Measurements from ENCODE around the gene FZD2.

Gene FZD2

GRCh38 chr17:44547625-44548267 is 9.5 kb upstream of the FZD2 start:
- TF ChIP-seq, protein P1, sequence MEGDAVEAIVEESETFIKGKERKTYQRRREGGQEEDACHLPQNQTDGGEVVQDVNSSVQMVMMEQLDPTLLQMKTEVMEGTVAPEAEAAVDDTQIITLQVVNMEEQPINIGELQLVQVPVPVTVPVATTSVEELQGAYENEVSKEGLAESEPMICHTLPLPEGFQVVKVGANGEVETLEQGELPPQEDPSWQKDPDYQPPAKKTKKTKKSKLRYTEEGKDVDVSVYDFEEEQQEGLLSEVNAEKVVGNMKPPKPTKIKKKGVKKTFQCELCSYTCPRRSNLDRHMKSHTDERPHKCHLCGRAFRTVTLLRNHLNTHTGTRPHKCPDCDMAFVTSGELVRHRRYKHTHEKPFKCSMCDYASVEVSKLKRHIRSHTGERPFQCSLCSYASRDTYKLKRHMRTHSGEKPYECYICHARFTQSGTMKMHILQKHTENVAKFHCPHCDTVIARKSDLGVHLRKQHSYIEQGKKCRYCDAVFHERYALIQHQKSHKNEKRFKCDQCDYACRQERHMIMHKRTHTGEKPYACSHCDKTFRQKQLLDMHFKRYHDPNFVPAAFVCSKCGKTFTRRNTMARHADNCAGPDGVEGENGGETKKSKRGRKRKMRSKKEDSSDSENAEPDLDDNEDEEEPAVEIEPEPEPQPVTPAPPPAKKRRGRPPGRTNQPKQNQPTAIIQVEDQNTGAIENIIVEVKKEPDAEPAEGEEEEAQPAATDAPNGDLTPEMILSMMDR (conservative IDR thresholded peaks at IDR 0.05; ENCODE audit: low read depth, low read length): no peak
- peak; percentile 62 for DNase-seq (ENCODE audit: low read depth)
- H3K4me3 ChIP-seq (ENCODE audit: low read depth, low read length): no peak overlapping the region

GRCh38 chr17:44548376-44549230 is 8.7 kb upstream of the FZD2 start:
- TF ChIP-seq, protein P1 (conservative IDR thresholded peaks at IDR 0.05; ENCODE audit: low read depth, low read length): no peak
- H3K4me3 ChIP-seq (ENCODE audit: low read depth, low read length): no peak overlapping the region
- DNase-seq (ENCODE audit: low read depth): no peak

- no peak overlapping the region for H3K4me3 ChIP-seq (ENCODE audit: low read depth, low read length)
- no peak for DNase-seq (ENCODE audit: low read depth)
Observed at GRCh38 chr17:44549686-44550085, 7.6 kb upstream of the FZD2 start.

DNA sequence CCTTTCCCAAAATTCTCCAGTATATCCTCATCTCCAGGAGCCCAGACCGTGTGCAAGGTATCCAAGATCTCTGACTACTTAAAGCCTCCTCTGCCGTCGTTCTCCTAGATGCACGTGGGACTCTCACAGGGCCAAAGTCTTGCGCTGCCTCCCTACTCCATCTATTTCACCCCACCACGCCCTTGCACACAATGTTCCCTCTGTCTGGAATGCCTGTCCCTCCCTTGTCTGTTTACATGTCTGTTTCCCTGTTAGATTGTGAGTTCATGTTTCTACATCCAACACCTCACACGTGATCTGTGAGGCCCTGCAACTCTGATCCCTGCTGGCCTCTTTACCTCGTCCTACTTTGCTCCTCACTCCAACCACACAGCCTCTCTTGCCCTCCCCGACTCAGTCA is 4.9 kb upstream of the FZD2 start:
- DNase-seq (ENCODE audit: low read depth): no peak
- H3K4me3 ChIP-seq (ENCODE audit: low read depth, low read length): no peak overlapping the region
- TF ChIP-seq, protein P1 (conservative IDR thresholded peaks at IDR 0.05; ENCODE audit: low read depth, low read length): no peak

More at GRCh38 chr17:44549686-44550085, 7.6 kb upstream of the FZD2 start:
- TF ChIP-seq, protein P1 (conservative IDR thresholded peaks at IDR 0.05; ENCODE audit: low read depth, low read length): no peak

GRCh38 chr17:44555099-44555498 is 2.2 kb upstream of the FZD2 start:
- TF ChIP-seq, protein P1 (conservative IDR thresholded peaks at IDR 0.05; ENCODE audit: low read depth, low read length): no peak
- no peak for DNase-seq (ENCODE audit: low read depth)
- no peak overlapping the region for H3K4me3 ChIP-seq (ENCODE audit: low read depth, low read length)

DNA sequence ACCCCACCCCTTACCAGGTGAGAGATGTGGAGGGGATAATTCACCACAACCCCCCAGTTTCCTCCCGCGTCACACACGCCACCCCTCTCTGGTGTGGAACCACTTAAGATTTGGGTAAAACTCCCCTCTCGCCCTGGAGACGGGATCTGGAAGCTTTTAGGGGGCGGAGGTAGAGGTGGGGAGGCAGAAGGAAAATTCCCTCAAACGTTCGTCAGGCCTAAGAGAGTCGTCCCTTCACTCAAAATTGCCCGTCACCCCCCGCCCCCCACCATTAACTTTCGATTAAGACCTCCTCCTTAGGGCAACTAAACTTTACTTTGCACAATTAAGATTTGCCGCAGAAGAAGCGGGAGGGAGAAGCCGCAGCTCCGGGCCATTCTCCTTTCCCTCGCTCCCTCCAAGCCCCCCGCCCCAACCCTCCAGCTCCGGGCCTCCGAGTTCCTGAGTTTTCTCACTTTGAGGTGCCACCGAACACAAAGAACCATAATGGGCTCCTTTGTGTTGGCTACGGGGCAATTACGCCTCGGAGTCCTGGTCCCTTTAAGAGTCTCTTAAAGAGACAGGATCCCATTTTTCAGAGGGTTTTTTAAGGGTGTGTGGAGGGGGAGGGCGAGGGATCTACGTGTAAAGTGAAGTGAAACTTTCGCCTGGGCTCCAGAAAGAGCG is 985 bp upstream of the FZD2 start:
- TF ChIP-seq, protein P1 (conservative IDR thresholded peaks at IDR 0.05; ENCODE audit: low read depth, low read length): no peak
- DNase-seq (ENCODE audit: low read depth): peak; percentile 70
- H3K4me3 ChIP-seq (ENCODE audit: low read depth, low read length): peak overlapping the region; percentile 66
